GM21786 (cell line): ENCODE data around the gene CCNI2.

Experiments
- ATAC-seq: cut with Tn5 transposase; IDR thresholded peaks from one replicate; pipeline ENCODE4 v1.9.1; 2021; ENCODE audit not compliant: unreplicated experiment

Gene CCNI2

GRCh38 chr5:132764671-132765238 is 17.5 kb downstream of the CCNI2 start:
- no peak for ATAC-seq

GRCh38 chr5:132765311-132766019 is 18.2 kb downstream of the CCNI2 start:
- no peak for ATAC-seq

GRCh38 chr5:132766020-132766805 is 19.0 kb downstream of the CCNI2 start:
- ATAC-seq: no peak

- no peak for ATAC-seq
Measured at GRCh38 chr5:132766806-132767055, 19.5 kb downstream of the CCNI2 start.

- ATAC-seq: no peak
Measured at GRCh38 chr5:132767150-132767549, 19.9 kb downstream of the CCNI2 start.

GRCh38 chr5:132768485-132768868 is 21.3 kb downstream of the CCNI2 start:
- ATAC-seq: no peak

- no peak for ATAC-seq
Measured at GRCh38 chr5:132770476-132771159, 23.4 kb downstream of the CCNI2 start.

GRCh38 chr5:132771503-132771998 is 24.3 kb downstream of the CCNI2 start:
- ATAC-seq: no peak

GRCh38 chr5:132772291-132773070 is 25.3 kb downstream of the CCNI2 start:
- ATAC-seq: no peak

GRCh38 chr5:132773114-132773513 is 25.9 kb downstream of the CCNI2 start:
- ATAC-seq: no peak

GRCh38 chr5:132773601-132774355 is 26.6 kb downstream of the CCNI2 start:
- no peak for ATAC-seq

GRCh38 chr5:132774406-132774805 is 27.2 kb downstream of the CCNI2 start:
- no peak for ATAC-seq

GRCh38 chr5:132774896-132775295 is 27.7 kb downstream of the CCNI2 start:
- no peak for ATAC-seq

- ATAC-seq: no peak
Measured at GRCh38 chr5:132775476-132775961, 28.3 kb downstream of the CCNI2 start.

GRCh38 chr5:132776131-132776937 is 29.1 kb downstream of the CCNI2 start:
- peak; percentile 6 for ATAC-seq

GRCh38 chr5:132776938-132777208 is 29.6 kb downstream of the CCNI2 start:
- ATAC-seq: no peak

GRCh38 chr5:132777209-132778069 is 30.2 kb downstream of the CCNI2 start, which contains the start of gene SEPTIN8:
Gene SEPTIN8, minus strand, starts transcription at chr5:132777239. Its CDS starts 102 bp downstream, at chr5:132777137.
- peak; percentile 55 for ATAC-seq

- no peak for ATAC-seq
Measured at GRCh38 chr5:132778129-132778528, 30.9 kb downstream of the CCNI2 start.
